HUES64 (cell line): ENCODE measurements around the gene TMIGD3.

Source experiments
- H3K27ac ChIP-seq: 2 replicates; pipeline ENCODE4 v1.7.0; 2013; ENCODE audit warnings: low read depth, low read length, inconsistent platforms
- H3K27me3 ChIP-seq: 2 replicates; pipeline ENCODE4 v1.6.1; 2013; ENCODE audit warnings: mild to moderate bottlenecking, low read length; ENCODE audit not compliant: insufficient read depth
- H3K36me3 ChIP-seq: 2 replicates; pipeline ENCODE4 v1.6.1; 2013; ENCODE audit warnings: mild to moderate bottlenecking, low read length; ENCODE audit not compliant: insufficient read depth
- H3K4me1 ChIP-seq: 2 replicates; pipeline ENCODE4 v1.6.1; 2013; ENCODE audit warnings: mild to moderate bottlenecking, low read length, moderate library complexity; ENCODE audit not compliant: insufficient read depth
- H3K4me3 ChIP-seq: 2 replicates; pipeline ENCODE4 v1.5.1; 2013; ENCODE audit warnings: mild to moderate bottlenecking, low read length, moderate library complexity
- H3K9ac ChIP-seq: 2 replicates; pipeline ENCODE4 v1.6.1; 2013; ENCODE audit warnings: mild to moderate bottlenecking, low read depth, low read length
- H3K9me3 ChIP-seq: 2 replicates; pipeline ENCODE4 v1.6.1; 2013; ENCODE audit warnings: low read depth, low read length; ENCODE audit not compliant: insufficient read depth
- WGBS: fragments of 150-250, 120-280 bp; methylation state at CpG from one replicate; pipeline ENCODE4 v1.1.7; 2013; ENCODE audit warnings: missing lambda C conversion rate; 5-methylcytosine and 5-hydroxymethylcytosine counted together

Gene TMIGD3

DNA sequence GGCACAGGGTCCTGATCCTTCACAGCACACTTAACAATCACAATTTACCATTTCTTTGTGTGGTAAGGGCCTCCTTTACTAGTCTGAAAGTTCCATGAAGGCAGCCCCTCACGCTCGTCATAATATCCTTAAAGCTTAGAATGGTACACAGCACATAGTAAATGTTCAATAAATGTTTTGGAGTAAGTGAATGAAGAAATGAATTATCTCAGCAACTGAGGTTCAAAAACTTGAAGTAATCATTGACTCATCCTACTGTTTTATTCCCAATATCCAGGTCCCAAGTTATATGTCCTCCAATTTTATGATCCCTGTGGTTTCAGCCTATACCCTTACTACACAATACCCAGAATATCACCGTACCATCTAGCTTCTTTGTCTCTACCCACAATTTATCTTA, 31.9 kb downstream of the TMIGD3 start:
- Histone ChIP-seq H3K9ac (no peak overlapping the region), H3K4me1 (no peaks in the 10 kb centered on the region), H3K27me3 (no peaks in the 10 kb centered on the region), H3K4me3 (no peak overlapping the region), H3K36me3 (peaks cover 13% of the 10 kb centered on the region; the same call in 1 of the 2 replicates), H3K9me3 (no peaks in the 10 kb centered on the region), H3K27ac (no peak overlapping the region)
- 100% methylated on average over 2 of the region's 3 CpGs for WGBS

DNA sequence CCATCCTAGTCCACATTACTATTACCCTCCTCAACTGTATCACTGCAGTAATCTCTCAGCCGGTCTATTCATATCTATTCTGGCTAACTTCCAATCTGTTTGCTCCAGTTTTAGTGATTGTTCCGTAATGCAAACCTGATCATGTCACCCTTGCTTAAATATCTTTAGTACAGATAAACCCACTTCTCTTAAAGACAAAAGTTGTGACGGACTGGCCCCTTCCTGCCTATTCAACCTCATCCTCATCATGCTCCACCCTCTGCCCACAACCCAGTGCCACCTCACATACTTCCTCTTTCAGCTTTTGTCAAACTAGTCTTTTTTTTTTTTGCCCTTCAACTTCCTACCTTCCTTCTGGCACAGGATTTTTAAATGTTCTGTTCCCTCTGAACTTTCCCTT, 32.4 kb downstream of the TMIGD3 start:
- H3K27me3 ChIP-seq = no peaks in the 10 kb centered on the region
- 90% methylated on average over 3 of the region's 3 CpGs for WGBS
- H3K27ac ChIP-seq = no peak overlapping the region
- H3K9me3 ChIP-seq = no peaks in the 10 kb centered on the region
- H3K9ac ChIP-seq = no peak overlapping the region
- H3K4me1 ChIP-seq = no peaks in the 10 kb centered on the region
- no peak overlapping the region for H3K4me3 ChIP-seq
- H3K36me3 ChIP-seq = peaks cover 13% of the 10 kb centered on the region; the same call in 1 of the 2 replicates

- no peaks in the 10 kb centered on the region for H3K4me1 ChIP-seq
- H3K4me3 ChIP-seq = no peak overlapping the region
- 97% methylated on average over 4 of the region's 5 CpGs for WGBS
- H3K27me3 ChIP-seq = no peaks in the 10 kb centered on the region
- no peaks in the 10 kb centered on the region for H3K9me3 ChIP-seq
- H3K27ac ChIP-seq = no peak overlapping the region
- peaks cover 13% of the 10 kb centered on the region; the same call in 1 of the 2 replicates for H3K36me3 ChIP-seq
- no peak overlapping the region for H3K9ac ChIP-seq
These were observed 32.8 kb downstream of the TMIGD3 start for GRCh38 chr1:111470596-111470995.

- H3K9ac ChIP-seq = no peak overlapping the region
- H3K27me3 ChIP-seq = no peaks in the 10 kb centered on the region
- H3K4me1 ChIP-seq = no peaks in the 10 kb centered on the region
- no peak overlapping the region for H3K4me3 ChIP-seq
- H3K36me3 ChIP-seq = peaks cover 13% of the 10 kb centered on the region; the same call in 1 of the 2 replicates
- no peaks in the 10 kb centered on the region for H3K9me3 ChIP-seq
- no peak overlapping the region for H3K27ac ChIP-seq
These were observed 33.9 kb downstream of the TMIGD3 start for GRCh38 chr1:111469539-111469938.

GRCh38 chr1:111468717-111469100, 34.7 kb downstream of the TMIGD3 start:
- Histone ChIP-seq H3K4me3 (no peak overlapping the region), H3K27ac (no peak overlapping the region), H3K36me3 (peaks cover 13% of the 10 kb centered on the region; the same call in 1 of the 2 replicates), H3K9ac (no peak overlapping the region), H3K9me3 (no peaks in the 10 kb centered on the region), H3K4me1 (no peaks in the 10 kb centered on the region), H3K27me3 (no peaks in the 10 kb centered on the region)

DNA sequence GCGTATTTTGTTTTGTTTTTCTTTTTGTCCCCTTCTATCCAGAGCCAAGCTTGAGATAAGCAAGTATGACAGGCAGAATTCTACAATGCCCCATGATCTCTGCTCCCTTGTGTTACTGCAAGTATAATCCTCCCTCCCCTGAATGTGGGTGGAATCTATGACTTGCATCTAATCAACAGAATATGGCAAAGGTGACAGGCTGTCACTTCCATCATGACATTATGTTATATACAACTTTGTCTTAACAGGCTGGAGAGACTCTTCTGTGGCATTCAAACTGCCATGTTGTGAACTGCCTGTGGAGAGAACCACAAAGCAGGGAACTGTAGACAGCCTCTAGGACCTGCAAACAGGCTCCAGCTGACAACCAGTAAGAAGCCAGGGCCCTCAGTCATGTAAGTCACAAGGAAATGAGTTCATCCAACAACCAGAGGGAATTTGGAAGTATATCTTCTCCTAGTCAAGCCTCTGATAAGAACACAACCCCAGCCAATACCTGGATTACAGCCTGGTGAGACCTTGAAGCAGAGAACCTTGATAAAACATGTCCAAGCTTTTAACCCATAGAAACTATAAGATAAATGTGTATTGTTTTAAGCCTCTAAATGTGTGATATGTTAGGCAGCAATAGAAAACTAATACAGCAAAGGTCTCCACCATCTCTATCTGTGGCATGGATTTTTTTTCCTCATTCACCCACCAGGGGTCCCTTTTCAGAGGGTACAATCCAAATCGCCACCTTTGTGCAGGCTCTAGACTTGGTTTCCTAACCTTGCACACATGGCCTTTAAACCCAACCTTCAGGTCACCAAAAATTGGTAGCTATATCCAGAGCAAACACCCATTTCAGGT, 35.3 kb downstream of the TMIGD3 start:
- H3K9ac ChIP-seq = no peak overlapping the region
- no peaks in the 10 kb centered on the region for H3K27me3 ChIP-seq
- H3K4me3 ChIP-seq = no peak overlapping the region
- no peaks in the 10 kb centered on the region for H3K4me1 ChIP-seq
- no peak overlapping the region for H3K27ac ChIP-seq
- WGBS = 88% methylated on average over 2 of the region's 2 CpGs
- peaks cover 13% of the 10 kb centered on the region; the same call in 1 of the 2 replicates for H3K36me3 ChIP-seq
- no peaks in the 10 kb centered on the region for H3K9me3 ChIP-seq

DNA sequence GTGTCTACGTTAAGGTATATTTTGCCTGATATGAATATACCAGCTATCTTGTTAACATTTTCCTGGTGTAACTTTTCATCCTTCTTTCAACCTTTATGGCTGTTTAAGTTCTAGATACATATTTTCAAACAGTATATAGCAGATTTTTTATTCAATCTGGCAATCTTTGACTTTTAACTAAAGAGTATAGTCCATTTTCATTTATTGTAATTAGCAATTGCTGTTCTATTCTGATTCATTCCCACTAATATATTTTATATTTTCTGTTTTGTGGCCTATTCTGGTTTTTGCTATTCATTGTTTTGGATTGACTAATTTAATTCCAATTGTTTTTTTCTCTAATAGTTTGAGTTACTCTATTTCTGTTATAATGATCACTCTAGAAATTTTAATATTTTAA, 37.0 kb downstream of the TMIGD3 start:
- Histone ChIP-seq H3K4me1 (no peaks in the 10 kb centered on the region), H3K9ac (no peak overlapping the region), H3K4me3 (no peak overlapping the region), H3K27ac (no peak overlapping the region), H3K9me3 (no peaks in the 10 kb centered on the region), H3K27me3 (no peaks in the 10 kb centered on the region), H3K36me3 (peaks cover 25% of the 10 kb centered on the region)
- WGBS = no CpG with 5 or more reads among the region's 1 CpG

DNA sequence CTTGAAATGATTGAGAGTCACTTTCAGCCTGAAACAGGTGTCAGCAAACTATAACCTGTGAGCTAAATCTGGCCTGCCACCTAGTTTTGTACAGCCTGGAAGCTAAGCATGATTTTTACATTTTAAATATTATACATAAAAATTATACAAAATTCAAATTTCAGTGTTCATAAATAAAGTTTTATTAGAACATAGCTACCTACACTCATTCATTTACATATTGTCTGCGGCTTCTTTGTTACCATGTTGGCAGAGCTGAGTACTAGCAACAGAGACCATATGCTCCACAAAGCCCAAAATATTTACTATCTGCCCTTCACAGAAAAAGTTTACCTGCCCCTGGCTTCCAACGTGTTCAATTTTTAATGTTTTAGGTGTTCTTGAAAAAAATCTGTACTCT, 37.7 kb downstream of the TMIGD3 start:
- Histone ChIP-seq H3K4me3 (no peak overlapping the region), H3K27ac (no peak overlapping the region), H3K4me1 (no peaks in the 10 kb centered on the region), H3K36me3 (peaks cover 32% of the 10 kb centered on the region), H3K27me3 (no peaks in the 10 kb centered on the region), H3K9ac (no peak overlapping the region), H3K9me3 (no peaks in the 10 kb centered on the region)
- WGBS = 93% methylated on average over 1 of the region's 2 CpGs

GRCh38 chr1:111463029-111463683, 40.3 kb downstream of the TMIGD3 start:
- Histone ChIP-seq H3K36me3 (peaks cover 48% of the 10 kb centered on the region), H3K27ac (no peak overlapping the region), H3K27me3 (no peaks in the 10 kb centered on the region), H3K4me1 (no peaks in the 10 kb centered on the region), H3K9ac (no peak overlapping the region), H3K4me3 (no peak overlapping the region), H3K9me3 (no peaks in the 10 kb centered on the region)
- WGBS = 95% methylated on average over 4 of the region's 4 CpGs

DNA sequence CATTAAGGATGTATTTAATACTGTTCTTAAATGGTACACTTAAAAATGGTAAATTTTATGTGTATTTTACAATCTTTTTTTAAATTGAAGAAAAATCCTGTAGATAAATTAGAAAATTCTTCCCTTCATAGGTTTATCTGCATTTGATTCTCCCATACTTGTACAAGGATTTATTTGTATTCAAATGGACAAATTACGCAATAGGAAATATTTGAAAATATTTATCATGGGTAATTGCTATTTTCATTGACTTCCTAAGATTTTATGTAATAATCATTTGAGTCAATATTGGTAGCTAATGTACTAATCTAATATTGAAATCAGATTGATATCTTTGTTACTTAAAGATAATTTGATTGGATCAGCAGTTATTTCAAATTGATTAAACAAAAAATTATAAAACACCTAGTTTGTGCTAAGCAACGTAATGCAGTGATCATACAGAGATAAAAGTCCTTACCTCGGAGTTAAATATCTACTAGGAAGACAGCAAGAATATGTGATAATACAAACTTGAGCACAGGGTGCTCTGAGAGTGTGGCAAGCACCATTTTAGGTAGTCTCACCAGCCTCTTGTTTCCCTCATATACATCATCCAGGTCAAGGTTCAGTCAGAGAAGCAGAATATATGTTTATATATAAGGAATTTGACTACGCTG, 40.9 kb downstream of the TMIGD3 start:
- 98% methylated on average over 3 of the region's 4 CpGs for WGBS
- peaks cover 52% of the 10 kb centered on the region for H3K36me3 ChIP-seq
- no peak overlapping the region for H3K4me3 ChIP-seq
- no peaks in the 10 kb centered on the region for H3K27me3 ChIP-seq
- no peak overlapping the region for H3K27ac ChIP-seq
- H3K4me1 ChIP-seq = no peaks in the 10 kb centered on the region
- H3K9ac ChIP-seq = no peak overlapping the region
- H3K9me3 ChIP-seq = no peaks in the 10 kb centered on the region

DNA sequence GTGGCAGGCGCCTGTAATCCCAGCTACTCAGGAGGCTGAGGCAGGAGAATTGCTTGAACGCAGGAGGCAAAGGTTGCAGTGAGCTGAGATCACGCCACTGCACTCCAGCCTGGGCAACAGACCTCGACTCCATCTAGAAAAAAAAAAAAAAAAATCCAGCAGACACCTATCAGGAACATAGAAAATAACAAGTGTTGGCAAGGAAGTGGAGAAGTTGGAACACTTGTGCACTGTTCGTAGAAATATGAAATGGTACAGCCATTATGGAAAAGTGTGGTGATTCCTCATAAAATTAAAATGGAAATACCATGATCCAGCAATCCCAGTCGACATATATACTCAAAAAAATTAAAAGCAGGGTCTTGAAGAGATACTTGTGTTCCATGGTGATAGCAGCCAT, 41.7 kb downstream of the TMIGD3 start:
- H3K4me3 ChIP-seq = no peak overlapping the region
- H3K27ac ChIP-seq = no peak overlapping the region
- H3K27me3 ChIP-seq = no peaks in the 10 kb centered on the region
- no peak overlapping the region for H3K9ac ChIP-seq
- no peaks in the 10 kb centered on the region for H3K4me1 ChIP-seq
- 94% methylated on average over 5 of the region's 6 CpGs for WGBS
- H3K9me3 ChIP-seq = no peaks in the 10 kb centered on the region
- peaks cover 59% of the 10 kb centered on the region for H3K36me3 ChIP-seq
